HG03097 (cell line): ENCODE results near the gene IFT25.
"Not testable (repeated sequence)": the region's sequence is repeated elsewhere in the genome, so short reads cannot be mapped to it uniquely, and the experiment has no call there.

Experiments
- ATAC-seq: cut with Tn5 transposase; IDR thresholded peaks from one replicate; pipeline ENCODE4 v1.9.1; 2021; ENCODE audit not compliant: unreplicated experiment, low FRiP score

The IFT25 gene

DNA sequence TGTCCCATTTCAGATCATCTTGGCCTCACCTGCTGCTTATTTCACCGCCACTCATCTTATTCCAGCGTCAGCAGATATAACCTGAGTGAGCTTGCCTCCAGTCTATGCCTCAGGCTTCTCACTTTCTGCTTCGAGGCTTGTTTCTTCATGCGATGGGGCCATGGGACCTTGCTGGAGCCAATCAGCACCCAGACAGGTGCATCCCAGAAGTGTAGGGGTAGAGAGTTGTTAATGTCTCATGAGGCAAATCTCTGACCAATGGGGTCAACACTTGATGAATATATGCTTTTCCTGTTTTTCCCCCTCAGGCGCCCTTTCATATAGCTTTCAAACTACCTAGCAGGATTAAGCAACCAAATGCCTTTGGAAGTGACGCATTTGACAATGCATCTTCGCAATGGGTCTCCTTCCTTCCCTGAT lies 55.0 kb downstream of the IFT25 start:
- ATAC-seq: no peak

DNA sequence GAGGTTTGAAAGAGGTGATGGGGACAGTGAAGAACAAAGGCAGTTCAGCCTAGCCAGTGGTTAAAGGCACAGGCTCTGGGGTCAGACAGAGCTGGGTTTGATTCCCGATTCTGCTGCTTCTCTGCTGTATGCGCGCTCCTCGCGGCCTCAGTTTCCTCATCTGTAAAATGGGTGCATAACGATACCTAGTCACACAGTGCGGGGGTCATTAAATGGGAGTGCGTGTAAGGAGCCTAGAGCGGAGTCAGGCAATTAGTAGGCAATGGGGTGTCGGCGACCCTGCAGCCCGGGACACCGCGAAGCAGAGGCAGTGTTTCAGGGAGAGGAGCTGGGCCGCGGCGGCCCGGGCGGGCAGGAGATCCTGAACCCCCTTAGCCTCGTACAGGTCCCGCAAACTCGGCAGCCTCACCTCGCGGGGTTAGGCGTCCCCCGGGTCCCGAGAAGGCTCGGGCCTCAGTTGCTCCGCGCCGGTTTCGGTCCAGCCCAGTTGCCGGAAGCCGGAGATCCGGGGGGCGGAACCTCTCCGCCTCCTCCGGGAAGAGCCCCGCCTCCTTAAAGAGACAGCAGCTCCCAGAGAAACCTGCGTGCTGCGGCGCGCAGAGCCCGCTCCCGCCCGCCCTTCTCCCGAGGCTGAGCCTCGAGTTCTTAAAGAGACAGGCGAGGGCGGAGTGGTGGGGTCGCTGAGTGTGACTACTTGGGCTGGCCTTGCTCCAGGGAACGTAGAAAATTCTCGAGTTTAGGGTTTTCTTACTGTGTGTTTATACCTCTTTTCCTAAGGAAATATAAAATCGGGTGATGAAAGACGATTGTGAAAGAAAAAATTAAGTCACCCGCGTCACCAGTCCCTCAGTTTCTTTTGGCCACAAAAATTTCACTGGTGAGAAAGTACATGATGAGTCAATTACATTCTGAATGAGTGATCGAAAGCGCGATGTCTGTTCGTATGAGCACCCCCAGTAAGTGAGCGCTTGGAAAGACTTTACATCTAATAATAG lies 55.9 kb downstream of the IFT25 start, which contains the start of gene YIPF1:
YIPF1 (minus strand) TSS at position 494 of the 995 bp plus-strand sequence. CDS start 860 bp downstream, outside the sequence.
- ATAC-seq: peak; percentile 87

DNA sequence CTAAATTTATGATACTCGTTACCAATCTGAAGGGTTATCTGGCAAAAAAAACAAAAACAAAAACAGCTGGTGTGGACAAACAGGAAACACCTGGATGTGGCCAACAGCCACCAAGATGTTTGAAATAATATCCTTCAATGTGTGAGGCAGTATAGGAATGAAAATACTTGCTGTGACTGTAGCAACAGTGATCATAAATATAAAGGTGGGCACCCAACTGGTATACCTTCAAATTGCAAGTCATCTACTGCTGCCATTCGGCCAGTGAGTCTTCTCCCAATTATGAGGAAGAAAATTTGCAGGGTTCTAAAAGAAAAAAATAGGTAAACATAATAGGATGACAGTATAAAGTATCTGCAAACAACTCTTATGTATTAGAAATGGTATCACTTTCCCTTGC lies 56.8 kb downstream of the IFT25 start:
- ATAC-seq: no peak

DNA sequence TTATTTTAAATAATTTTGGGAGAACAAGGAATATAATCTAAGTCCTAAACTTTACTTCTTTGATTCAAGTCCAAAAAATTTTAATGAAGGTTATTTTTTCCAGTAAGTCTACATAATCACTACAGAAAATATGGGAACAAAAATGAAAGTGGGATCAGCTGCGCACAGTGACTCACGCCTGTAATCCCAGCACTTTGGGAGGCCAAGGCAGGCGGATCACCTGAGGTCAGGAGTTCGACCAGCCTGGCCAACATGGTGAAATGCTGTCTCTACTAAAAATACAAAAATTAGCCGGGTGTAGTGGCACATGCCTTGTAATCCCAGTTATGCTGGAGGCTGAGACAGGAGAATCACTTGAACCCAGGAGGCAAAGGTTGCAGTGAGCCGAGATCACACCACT lies 61.9 kb downstream of the IFT25 start:
- not testable (repeated sequence) for ATAC-seq

DNA sequence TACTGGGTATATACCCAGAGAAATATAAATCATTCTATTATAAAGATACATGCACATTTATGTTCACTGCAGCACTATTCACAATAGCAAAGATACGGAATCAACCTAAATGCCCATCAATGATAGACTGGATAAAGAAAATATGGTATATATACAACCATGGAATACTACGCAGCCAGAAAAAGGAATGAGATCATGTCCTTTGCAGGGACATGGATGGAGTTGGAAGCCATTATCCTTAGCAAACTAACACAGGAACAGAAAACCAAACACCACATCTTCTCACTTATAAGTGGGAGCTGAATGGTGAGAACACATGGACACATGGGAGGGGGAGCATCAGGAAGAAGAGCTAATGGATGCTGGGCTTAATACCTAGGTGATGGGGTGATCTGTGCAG lies 63.6 kb downstream of the IFT25 start:
- not testable (repeated sequence) for ATAC-seq

DNA sequence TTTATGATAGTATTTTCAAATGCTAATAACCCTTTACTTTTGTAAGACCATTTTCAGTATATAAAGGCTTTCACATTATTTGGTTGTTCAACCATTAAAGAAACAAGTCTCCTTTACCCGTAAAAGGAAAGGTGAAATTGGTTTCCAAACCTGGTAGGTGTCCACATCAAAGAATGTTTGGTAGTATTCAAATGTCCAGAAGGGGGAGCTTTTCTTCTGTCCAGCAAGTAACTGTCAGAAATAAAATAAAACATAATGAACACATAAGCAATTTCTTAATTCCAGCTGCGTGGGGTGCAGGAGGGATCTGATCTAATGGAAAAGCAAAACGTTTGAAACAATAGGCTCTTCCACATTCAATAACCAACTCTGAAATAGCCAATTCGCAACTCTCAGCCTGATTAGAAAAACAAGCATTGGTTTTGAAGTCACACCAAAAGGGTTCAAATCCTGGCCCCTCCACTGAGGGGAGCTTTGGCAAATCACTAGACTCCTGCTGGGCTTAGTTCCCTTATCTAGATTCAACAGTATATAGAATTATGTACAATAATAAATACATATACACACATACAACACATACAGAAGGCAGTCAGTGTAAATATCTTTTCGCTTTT lies 66.9 kb downstream of the IFT25 start:
- no peak for ATAC-seq

DNA sequence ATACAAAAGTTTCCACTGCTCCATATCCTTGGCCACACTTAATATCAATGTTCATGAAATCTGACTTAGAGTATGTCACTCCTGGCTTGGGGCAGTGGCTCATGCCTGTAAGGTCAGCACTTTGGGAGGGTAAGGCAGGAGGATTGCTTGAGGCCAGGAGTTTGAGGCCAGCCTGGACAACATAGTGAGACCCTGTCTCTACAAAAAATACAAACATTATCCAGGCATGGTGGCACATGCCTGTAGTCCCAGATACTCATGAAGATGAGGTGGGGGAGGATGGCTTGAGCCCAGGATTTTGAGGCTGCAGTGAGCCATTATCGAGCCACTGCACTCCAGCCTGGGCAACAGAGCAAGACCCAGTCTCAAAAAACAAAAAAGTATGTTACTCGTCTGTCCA lies 70.3 kb downstream of the IFT25 start:
- not testable (repeated sequence) for ATAC-seq

DNA sequence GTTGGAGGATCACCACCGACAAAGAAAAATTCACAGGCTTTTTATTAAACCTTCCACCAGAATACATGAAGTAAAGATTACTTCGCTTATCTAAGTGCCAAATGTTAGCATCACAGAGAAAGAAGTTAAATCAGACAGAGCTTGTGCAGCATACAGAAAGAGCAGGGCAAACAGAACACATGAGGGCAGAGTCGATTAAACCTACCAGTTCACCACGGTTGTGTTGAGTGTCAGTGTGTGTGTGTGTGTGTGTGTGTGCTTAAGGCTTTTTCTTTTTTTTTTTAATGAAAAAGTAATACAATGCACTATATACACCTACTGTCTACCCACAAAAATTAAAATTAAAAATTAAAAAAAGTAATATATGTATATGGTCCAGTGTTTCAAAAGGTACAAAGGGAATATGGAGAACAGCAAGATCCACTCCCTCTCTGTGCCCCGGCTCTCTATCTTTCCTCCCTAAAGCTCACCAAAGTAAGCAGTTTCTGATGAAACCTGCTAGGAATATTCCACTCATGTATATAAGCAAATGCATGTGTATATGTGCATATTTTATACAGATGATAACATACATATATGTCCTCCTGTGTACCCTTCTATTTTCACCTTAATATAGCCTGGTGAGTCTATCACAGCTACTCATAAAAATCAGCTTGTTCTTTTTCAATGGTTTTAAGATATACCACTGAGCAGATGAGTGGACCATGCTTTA lies 73.6 kb downstream of the IFT25 start:
- no peak for ATAC-seq
